GM23338 (cell line): ENCODE measurements around the gene SLC39A11. TPM values are rescaled to one million over a fixed set of nuclear protein-coding genes. Genes with fewer than 3 reads are reported as not detected.

Experiments used
- ATAC-seq: fragments of 200-7000 bp; cut with Tn5 transposase; 3 replicates; pipeline ENCODE4 v1.9.1; 2020
- DNase-seq: peaks from one replicate; pipeline ENCODE4 v3.0.0-alpha.2; 2015; ENCODE audit warnings: low spot score
- H2AFZ ChIP-seq: fragments of 200-600 bp; sonication (generic); 2 replicates; pipeline ENCODE4 v1.8.0; 2016; ENCODE audit warnings: antibody characterized with exemption, mild to moderate bottlenecking, moderate library complexity
- H3F3A ChIP-seq: fragments of 200-600 bp; sonication (generic); replicated peaks from 2 replicates; pipeline ENCODE4 v1.8.0; 2017; ENCODE audit warnings: antibody characterized with exemption, mixed run types, low read depth
- H3K27ac ChIP-seq: fragments of 200-600 bp; sonication (generic); 2 replicates; pipeline ENCODE4 v1.6.1; 2016; ENCODE audit warnings: low read depth
- H3K27me3 ChIP-seq: fragments of 200-600 bp; sonication (generic); 2 replicates; pipeline ENCODE4 v1.8.0; 2016; ENCODE audit warnings: mild to moderate bottlenecking, mixed run types, moderate library complexity; ENCODE audit not compliant: insufficient read depth
- H3K36me3 ChIP-seq: fragments of 200-600 bp; sonication (generic); 2 replicates; pipeline ENCODE4 v1.8.0; 2016; ENCODE audit warnings: mild to moderate bottlenecking; ENCODE audit not compliant: insufficient read depth
- H3K4me1 ChIP-seq: fragments of 200-600 bp; sonication (generic); 2 replicates; pipeline ENCODE4 v1.8.0; 2016; ENCODE audit warnings: mild to moderate bottlenecking, moderate library complexity; ENCODE audit not compliant: insufficient read depth
- H3K4me2 ChIP-seq: fragments of 200-600 bp; sonication (generic); 2 replicates; pipeline ENCODE4 v1.7.1; 2017; ENCODE audit warnings: mixed run types
- H3K4me3 ChIP-seq: fragments of 200-600 bp; sonication (generic); 2 replicates; pipeline ENCODE4 v1.6.1; 2016; ENCODE audit warnings: mixed run types
- H3K79me2 ChIP-seq: fragments of 200-600 bp; sonication (generic); replicated peaks from 2 replicates; pipeline ENCODE4 v1.8.0; 2017; ENCODE audit warnings: mild to moderate bottlenecking; ENCODE audit not compliant: insufficient read depth
- H3K9me2 ChIP-seq: fragments of 200-600 bp; sonication (generic); 2 replicates; pipeline ENCODE4 v1.8.0; 2017; ENCODE audit not compliant: insufficient read depth
- H4K20me1 ChIP-seq: fragments of 200-600 bp; sonication (generic); replicated peaks from 2 replicates; pipeline ENCODE4 v1.8.0; 2017; ENCODE audit warnings: mild to moderate bottlenecking; ENCODE audit not compliant: insufficient read depth
- H3K27ac Mint-ChIP-seq: 2 replicates; pipeline ENCODE4 v1.8.0; 2020; ENCODE audit warnings: inconsistent platforms, mild to moderate bottlenecking, moderate library complexity, mixed read lengths
- H3K27me3 Mint-ChIP-seq: 3 replicates; pipeline ENCODE4 v1.8.0; 2022; ENCODE audit warnings: low read depth, mild to moderate bottlenecking, moderate library complexity, mixed read lengths, inconsistent platforms; ENCODE audit not compliant: insufficient read depth, poor library complexity
- H3K36me3 Mint-ChIP-seq: 3 replicates; pipeline ENCODE4 v1.8.0; 2021; ENCODE audit warnings: low read depth, mild to moderate bottlenecking, inconsistent platforms, moderate library complexity, mixed read lengths
- H3K4me1 Mint-ChIP-seq: 3 replicates; pipeline ENCODE4 v1.8.0; 2020; ENCODE audit warnings: mild to moderate bottlenecking, inconsistent platforms, mixed read lengths
- H3K4me3 Mint-ChIP-seq: 3 replicates; pipeline ENCODE4 v1.8.0; 2021; ENCODE audit warnings: moderate library complexity, mild to moderate bottlenecking, inconsistent platforms, mixed read lengths
- H3K9me3 Mint-ChIP-seq: 3 replicates; pipeline ENCODE4 v1.8.0; 2020; ENCODE audit warnings: moderate library complexity, mild to moderate bottlenecking, inconsistent platforms, mixed read lengths
- EZH2 ChIP-seq: fragments of 200-600 bp; sonication (generic); IDR thresholded peaks from one replicate; pipeline ENCODE4 v1.8.0; 2017; ENCODE audit warnings: antibody characterized with exemption, mild to moderate bottlenecking, low read depth; ENCODE audit not compliant: unreplicated experiment
- EZH2phosphoT487 ChIP-seq: fragments of 200-600 bp; sonication (generic); IDR thresholded peaks from one replicate; pipeline ENCODE4 v1.8.1; 2018; ENCODE audit warnings: antibody characterized with exemption; ENCODE audit not compliant: unreplicated experiment
- JUNB ChIP-seq: IDR thresholded peaks from one replicate; pipeline ENCODE4 v1.6.1; 2016; ENCODE audit warnings: antibody characterized with exemption; ENCODE audit not compliant: unreplicated experiment
- NANOG ChIP-seq: IDR thresholded peaks from 2 replicates; pipeline ENCODE4 v1.6.1; 2016; ENCODE audit warnings: antibody characterized with exemption, borderline replicate concordance
- POLR2AphosphoS5 ChIP-seq: IDR thresholded peaks from 2 replicates; pipeline ENCODE4 v1.6.1; 2016; ENCODE audit warnings: antibody characterized with exemption, low read depth
- STAT1 ChIP-seq: IDR thresholded peaks from one replicate; pipeline ENCODE4 v1.6.1; 2016; ENCODE audit warnings: antibody characterized with exemption; ENCODE audit not compliant: unreplicated experiment
- ZNF114 ChIP-seq: fragments of 250-450 bp; sonication (Bioruptor Pico); IDR thresholded peaks from 2 replicates; pipeline ENCODE4 v1.5.0; 2020; ENCODE audit warnings: mild to moderate bottlenecking, moderate library complexity
- ZNF331 ChIP-seq: fragments of 250-450 bp; sonication (Bioruptor Pico); IDR thresholded peaks from 2 replicates; pipeline ENCODE4 v1.5.0; 2020; ENCODE audit warnings: low read depth, mild to moderate bottlenecking, moderate library complexity
- polyA plus RNA-seq: library from polyadenylated mRNA; unstranded; fragments of >200 nt; fragmentation: Nextera tagmentation; extraction: Ambion mirVana; gene quantifications from 2 replicates; pipeline ENCODE4 v1.2.1, GENCODE V29; 2016
- total RNA-seq: library from RNA; depleted of rRNA; stranded (reverse); fragments of >200 nt; shearing (Covaris generic); gene quantifications from 2 replicates; pipeline ENCODE4 v1.2.3, GENCODE V29; 2014
- TF ChIP-seq, protein P1 (sequence below): IDR thresholded peaks from one replicate; pipeline ENCODE4 v1.6.1; 2018; ENCODE audit warnings: antibody characterized with exemption; ENCODE audit not compliant: unreplicated experiment
- TF ChIP-seq, protein P2 (sequence below): IDR thresholded peaks from 2 replicates; pipeline ENCODE4 v1.6.1; 2016; ENCODE audit warnings: antibody characterized with exemption
- TF ChIP-seq, protein P3 (sequence below), 2 experiments: fragments of 200-600 bp in 1 of 2; sonication (generic) in 1 of 2; conservative IDR thresholded peaks; 2 replicates each; pipeline versions ENCODE4 v1.5.1 to v1.6.1; 2016 to 2017; ENCODE audit warnings: antibody characterized with exemption in 2 of 2, low read depth in 2 of 2, mild to moderate bottlenecking in 2 of 2, moderate library complexity in 1 of 2

SLC39A11 gene
- total and polyA plus RNA-seq, 2 experiments from 2014 or later, result 10.8 to 18.1 TPM

- TF ChIP-seq, protein P1, sequence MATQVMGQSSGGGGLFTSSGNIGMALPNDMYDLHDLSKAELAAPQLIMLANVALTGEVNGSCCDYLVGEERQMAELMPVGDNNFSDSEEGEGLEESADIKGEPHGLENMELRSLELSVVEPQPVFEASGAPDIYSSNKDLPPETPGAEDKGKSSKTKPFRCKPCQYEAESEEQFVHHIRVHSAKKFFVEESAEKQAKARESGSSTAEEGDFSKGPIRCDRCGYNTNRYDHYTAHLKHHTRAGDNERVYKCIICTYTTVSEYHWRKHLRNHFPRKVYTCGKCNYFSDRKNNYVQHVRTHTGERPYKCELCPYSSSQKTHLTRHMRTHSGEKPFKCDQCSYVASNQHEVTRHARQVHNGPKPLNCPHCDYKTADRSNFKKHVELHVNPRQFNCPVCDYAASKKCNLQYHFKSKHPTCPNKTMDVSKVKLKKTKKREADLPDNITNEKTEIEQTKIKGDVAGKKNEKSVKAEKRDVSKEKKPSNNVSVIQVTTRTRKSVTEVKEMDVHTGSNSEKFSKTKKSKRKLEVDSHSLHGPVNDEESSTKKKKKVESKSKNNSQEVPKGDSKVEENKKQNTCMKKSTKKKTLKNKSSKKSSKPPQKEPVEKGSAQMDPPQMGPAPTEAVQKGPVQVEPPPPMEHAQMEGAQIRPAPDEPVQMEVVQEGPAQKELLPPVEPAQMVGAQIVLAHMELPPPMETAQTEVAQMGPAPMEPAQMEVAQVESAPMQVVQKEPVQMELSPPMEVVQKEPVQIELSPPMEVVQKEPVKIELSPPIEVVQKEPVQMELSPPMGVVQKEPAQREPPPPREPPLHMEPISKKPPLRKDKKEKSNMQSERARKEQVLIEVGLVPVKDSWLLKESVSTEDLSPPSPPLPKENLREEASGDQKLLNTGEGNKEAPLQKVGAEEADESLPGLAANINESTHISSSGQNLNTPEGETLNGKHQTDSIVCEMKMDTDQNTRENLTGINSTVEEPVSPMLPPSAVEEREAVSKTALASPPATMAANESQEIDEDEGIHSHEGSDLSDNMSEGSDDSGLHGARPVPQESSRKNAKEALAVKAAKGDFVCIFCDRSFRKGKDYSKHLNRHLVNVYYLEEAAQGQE, result no peak
- no peak for TF ChIP-seq POLR2AphosphoS5
- TF ChIP-seq, protein P2, sequence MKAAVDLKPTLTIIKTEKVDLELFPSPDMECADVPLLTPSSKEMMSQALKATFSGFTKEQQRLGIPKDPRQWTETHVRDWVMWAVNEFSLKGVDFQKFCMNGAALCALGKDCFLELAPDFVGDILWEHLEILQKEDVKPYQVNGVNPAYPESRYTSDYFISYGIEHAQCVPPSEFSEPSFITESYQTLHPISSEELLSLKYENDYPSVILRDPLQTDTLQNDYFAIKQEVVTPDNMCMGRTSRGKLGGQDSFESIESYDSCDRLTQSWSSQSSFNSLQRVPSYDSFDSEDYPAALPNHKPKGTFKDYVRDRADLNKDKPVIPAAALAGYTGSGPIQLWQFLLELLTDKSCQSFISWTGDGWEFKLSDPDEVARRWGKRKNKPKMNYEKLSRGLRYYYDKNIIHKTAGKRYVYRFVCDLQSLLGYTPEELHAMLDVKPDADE, result no peak
- no peak for TF ChIP-seq JUNB
- no peak for TF ChIP-seq NANOG
- TF ChIP-seq ZNF331 (CRISPR knock-in tag), result no peak
- TF ChIP-seq EZH2, result no peak
- TF ChIP-seq, protein P3, sequence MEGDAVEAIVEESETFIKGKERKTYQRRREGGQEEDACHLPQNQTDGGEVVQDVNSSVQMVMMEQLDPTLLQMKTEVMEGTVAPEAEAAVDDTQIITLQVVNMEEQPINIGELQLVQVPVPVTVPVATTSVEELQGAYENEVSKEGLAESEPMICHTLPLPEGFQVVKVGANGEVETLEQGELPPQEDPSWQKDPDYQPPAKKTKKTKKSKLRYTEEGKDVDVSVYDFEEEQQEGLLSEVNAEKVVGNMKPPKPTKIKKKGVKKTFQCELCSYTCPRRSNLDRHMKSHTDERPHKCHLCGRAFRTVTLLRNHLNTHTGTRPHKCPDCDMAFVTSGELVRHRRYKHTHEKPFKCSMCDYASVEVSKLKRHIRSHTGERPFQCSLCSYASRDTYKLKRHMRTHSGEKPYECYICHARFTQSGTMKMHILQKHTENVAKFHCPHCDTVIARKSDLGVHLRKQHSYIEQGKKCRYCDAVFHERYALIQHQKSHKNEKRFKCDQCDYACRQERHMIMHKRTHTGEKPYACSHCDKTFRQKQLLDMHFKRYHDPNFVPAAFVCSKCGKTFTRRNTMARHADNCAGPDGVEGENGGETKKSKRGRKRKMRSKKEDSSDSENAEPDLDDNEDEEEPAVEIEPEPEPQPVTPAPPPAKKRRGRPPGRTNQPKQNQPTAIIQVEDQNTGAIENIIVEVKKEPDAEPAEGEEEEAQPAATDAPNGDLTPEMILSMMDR (conservative IDR thresholded peaks at IDR 0.05; ENCODE audit: low read depth in 2 of 2), result no peak
Measured at GRCh38 chr17:72660274-72661115, 432.0 kb downstream of the SLC39A11 start (continued).

- ATAC-seq, result no peak
- H3K79me2 ChIP-seq, result no peaks in the 10 kb centered on the region
- H3F3A ChIP-seq, result no peaks in the 10 kb centered on the region
- H3K4me2 ChIP-seq, result no peak overlapping the region
- peaks cover under 1% of the 10 kb centered on the region; the same call in 1 of the 2 replicates for H3K9me2 ChIP-seq
- no peaks in the 10 kb centered on the region; the same call in 2 of the 3 replicates for H3K36me3 Mint-ChIP-seq
- H3K27me3 Mint-ChIP-seq, result peaks cover 3% of the 10 kb centered on the region
- H3K4me3 Mint-ChIP-seq, result no peak overlapping the region
- no peaks in the 10 kb centered on the region for H3K36me3 ChIP-seq
- no peak overlapping the region for H2AFZ ChIP-seq
- no peak for DNase-seq
- H3K9me3 Mint-ChIP-seq, result no peaks in the 10 kb centered on the region
- no peak overlapping the region for H3K4me3 ChIP-seq
- H3K27me3 ChIP-seq, result no peaks in the 10 kb centered on the region
- no peaks in the 10 kb centered on the region for H4K20me1 ChIP-seq
- H3K4me1 Mint-ChIP-seq, result peaks cover 13% of the 10 kb centered on the region; the same call in 2 of the 3 replicates
- H3K27ac Mint-ChIP-seq, result no peak overlapping the region
- H3K4me1 ChIP-seq, result no peaks in the 10 kb centered on the region
- H3K27ac ChIP-seq, result no peak overlapping the region
- TF ChIP-seq ZNF331 (CRISPR knock-in tag) (no peak), JUNB (no peak), STAT1 (no peak), ZNF114 (no peak), EZH2phosphoT487 (no peak)
- TF ChIP-seq, protein P3 (conservative IDR thresholded peaks at IDR 0.05; ENCODE audit: low read depth in 2 of 2), result no peak
- TF ChIP-seq, protein P2, result no peak
Measured at GRCh38 chr17:72659811-72660210, 432.7 kb downstream of the SLC39A11 start.
